CD14-positive monocyte (primary cell): ENCODE results near the gene SMAD3. TPM values are rescaled to one million over a fixed set of nuclear protein-coding genes. Genes with fewer than 3 reads are reported as not detected.
A peak's percentile ranks its signal among the peaks of the same experiment; 100 is the strongest.

Source experiments
- DNase-seq, 3 donors: peaks; one replicate each; pipeline ENCODE4 v3.0.0-alpha.2; 2011 to 2022
- H2AFZ ChIP-seq: 2 replicates; pipeline ENCODE4 v1.6.0; 2012; ENCODE audit warnings: mild to moderate bottlenecking, low read depth, low read length, inconsistent platforms; ENCODE audit not compliant: insufficient read depth, poor library complexity, severe bottlenecking
- H3K27ac ChIP-seq, 2 donors: 1 replicate in 1 of 2; 2 replicates in 1 of 2; pipeline ENCODE4 v1.5.1; 2012 to 2013; ENCODE audit warnings: low read length in 2 of 2, control low read depth in 1 of 2, inconsistent platforms in 1 of 2, low read depth in 1 of 2, mild to moderate bottlenecking in 1 of 2
- H3K27me3 ChIP-seq, 2 donors: one replicate each; pipeline versions ENCODE4 v1.6.0 to v1.6.1; 2011 to 2013; ENCODE audit warnings: low read length in 2 of 2; ENCODE audit not compliant: control insufficient read depth in 2 of 2, insufficient read depth in 2 of 2
- H3K36me3 ChIP-seq, 2 donors: replicated peaks in 1 of 2; 1 replicate in 1 of 2; 2 replicates in 1 of 2; pipeline versions ENCODE4 v1.5.1 to v1.6.1; 2012 to 2013; ENCODE audit warnings: low read length in 2 of 2, control low read depth in 1 of 2, inconsistent platforms in 1 of 2, mild to moderate bottlenecking in 1 of 2; ENCODE audit not compliant: insufficient read depth in 2 of 2, control insufficient read depth in 1 of 2
- H3K4me1 ChIP-seq, 2 donors: 1 replicate in 1 of 2; 2 replicates in 1 of 2; pipeline versions ENCODE4 v1.5.1 to v1.6.1; 2012 to 2013; ENCODE audit warnings: low read length in 2 of 2, control low read depth in 1 of 2, inconsistent platforms in 1 of 2, mild to moderate bottlenecking in 1 of 2, moderate library complexity in 1 of 2; ENCODE audit not compliant: insufficient read depth in 2 of 2, control insufficient read depth in 1 of 2
- H3K4me2 ChIP-seq: replicated peaks from 2 replicates; pipeline ENCODE3; 2012; ENCODE audit warnings: low read length, moderate library complexity, mild to moderate bottlenecking; ENCODE audit not compliant: poor library complexity, severe bottlenecking; ENCODE audit errors: extremely low read depth
- H3K4me3 ChIP-seq, 3 experiments: fragments of 200-600 bp in 1 of 3; sonication (generic) in 1 of 3; replicated peaks in 1 of 3; 1 replicate in 2 of 3; 2 replicates in 1 of 3; pipeline ENCODE4 v1.5.1; 2011 to 2013; ENCODE audit warnings: low read length in 3 of 3, mild to moderate bottlenecking in 3 of 3, control low read depth in 2 of 3, low read depth in 2 of 3, inconsistent platforms in 1 of 3, moderate library complexity in 1 of 3
- H3K79me2 ChIP-seq: 2 replicates; pipeline ENCODE4 v1.6.0; 2012; ENCODE audit warnings: mild to moderate bottlenecking, control low read depth, inconsistent platforms, low read length, moderate library complexity; ENCODE audit not compliant: insufficient read depth
- H3K9ac ChIP-seq: 2 replicates; pipeline ENCODE4 v1.6.0; 2017; ENCODE audit warnings: low read length, mild to moderate bottlenecking; ENCODE audit not compliant: insufficient read depth, poor library complexity, severe bottlenecking
- H3K9me3 ChIP-seq, 2 donors: replicated peaks in 1 of 2; 1 replicate in 1 of 2; 2 replicates in 1 of 2; pipeline versions ENCODE4 v1.5.1 to v1.6.1; 2012 to 2013; ENCODE audit warnings: low read length in 2 of 2, control low read depth in 1 of 2; ENCODE audit not compliant: control insufficient read depth in 1 of 2, insufficient read depth in 1 of 2
- H4K20me1 ChIP-seq: 2 replicates; pipeline ENCODE4 v1.6.0; 2012; ENCODE audit warnings: mild to moderate bottlenecking, low read length, control low read depth, moderate library complexity; ENCODE audit not compliant: insufficient read depth
- H3K27ac Mint-ChIP-seq, 7 donors: one replicate each; pipeline ENCODE4 v1.8.0; 2020; ENCODE audit warnings: mild to moderate bottlenecking in 7 of 7, mixed read lengths in 7 of 7, moderate library complexity in 6 of 7, inconsistent platforms in 2 of 7
- H3K27me3 Mint-ChIP-seq, 3 donors: one replicate each; pipeline ENCODE4 v1.8.0; 2021 to 2022; ENCODE audit warnings: low read depth in 3 of 3, mild to moderate bottlenecking in 3 of 3, mixed read lengths in 3 of 3, moderate library complexity in 3 of 3, inconsistent platforms in 1 of 3
- H3K36me3 Mint-ChIP-seq, 2 donors: one replicate each; pipeline ENCODE4 v1.8.0; 2020; ENCODE audit warnings: mixed read lengths in 2 of 2, inconsistent platforms in 1 of 2, mild to moderate bottlenecking in 1 of 2
- H3K4me1 Mint-ChIP-seq: one replicate; pipeline ENCODE4 v1.8.0; 2020; ENCODE audit warnings: mild to moderate bottlenecking, mixed read lengths
- H3K4me3 Mint-ChIP-seq, 2 donors: one replicate each; pipeline ENCODE4 v1.8.0; 2020; ENCODE audit warnings: mild to moderate bottlenecking in 2 of 2, mixed read lengths in 2 of 2, moderate library complexity in 1 of 2
- H3K9me3 Mint-ChIP-seq, 7 donors: one replicate each; pipeline ENCODE4 v1.8.0; 2020 to 2022; ENCODE audit warnings: mixed read lengths in 7 of 7, mild to moderate bottlenecking in 6 of 7, moderate library complexity in 6 of 7, inconsistent platforms in 2 of 7
- CTCF ChIP-seq: fragments of 200-600 bp; IDR thresholded peaks from one replicate; pipeline ENCODE4 v1.8.0; 2022; ENCODE audit warnings: antibody characterized with exemption, mild to moderate bottlenecking
- WGBS: methylation state at CpG from one replicate; pipeline ENCODE4 v1.1.5; 2013; ENCODE audit warnings: missing lambda C conversion rate; ENCODE audit not compliant: insufficient coverage; 5-methylcytosine and 5-hydroxymethylcytosine counted together
- intact Hi-C, 2 donors: fragments of 100-400 bp; cut with micrococcal nuclease; formaldehyde crosslinking; loops; one replicate each; pipeline versions ENCODE4 v1.15.0 to v1.15.1; 2023
- polyA plus RNA-seq, 3 donors: library from polyadenylated mRNA; depleted of rRNA in 1 of 3; unstranded in 2 of 3; stranded (reverse) in 1 of 3; fragments of 300-500 nt in 2 of 3; fragments of >200 nt in 1 of 3; fragmentation: Illumina TruSeq in 2 of 3; gene quantifications; 1 replicate in 2 of 3; 2 replicates in 1 of 3; pipeline ENCODE4 v1.2.3, GENCODE V29; 2012 to 2021

The SMAD3 gene
- polyA plus RNA-seq, 3 donors = 4.4 to 41.7 (median 5.4) TPM

GRCh38 chr15:67230504-67230903 lies 165.1 kb downstream of the SMAD3 start:
- Histone ChIP-seq H3K36me3 (peaks cover 45 to 94% of the 10 kb centered on the region in 2 donors), H3K9ac (no peak overlapping the region), H3K79me2 (no peaks in the 10 kb centered on the region), H2AFZ (no peak overlapping the region), H3K27me3 (no peaks in the 10 kb centered on the region), H3K27ac (no peak overlapping the region), H4K20me1 (no peaks in the 10 kb centered on the region), H3K4me2 (no peak overlapping the region), H3K4me3 (no peak overlapping the region), H3K9me3 (no peaks in the 10 kb centered on the region), H3K4me1 (peaks cover 0 to 6% of the 10 kb centered on the region in 2 donors)
- TF ChIP-seq CTCF = no peak
- no peak for DNase-seq
- H3K36me3 Mint-ChIP-seq = peaks cover 75 to 85% of the 10 kb centered on the region in 2 donors
- WGBS = 100% methylated on average over 2 of the region's 2 CpGs
- peaks cover 8% of the 10 kb centered on the region for H3K4me1 Mint-ChIP-seq
- no peak overlapping the region for H3K27ac Mint-ChIP-seq
- H3K27me3 Mint-ChIP-seq = no peaks in the 10 kb centered on the region
- intact Hi-C loops = no loop called here
- H3K9me3 Mint-ChIP-seq = no peaks in the 10 kb centered on the region
- H3K4me3 Mint-ChIP-seq = no peak overlapping the region

- Histone ChIP-seq H3K27me3 (no peaks in the 10 kb centered on the region), H3K4me1 (peaks cover 0 to 6% of the 10 kb centered on the region in 2 donors), H3K27ac (no peak overlapping the region), H3K9ac (no peak overlapping the region), H3K4me3 (no peak overlapping the region), H3K36me3 (peaks cover 49 to 87% of the 10 kb centered on the region in 2 donors), H4K20me1 (peaks cover 10% of the 10 kb centered on the region), H3K4me2 (no peak overlapping the region), H3K79me2 (peaks cover 2% of the 10 kb centered on the region), H2AFZ (no peak overlapping the region), H3K9me3 (no peaks in the 10 kb centered on the region)
- TF ChIP-seq CTCF = no peak
- Mint-ChIP-seq H3K4me3 (no peak overlapping the region), H3K27ac (peak overlapping the region in 1 of 7 donors; percentile 9), H3K9me3 (no peaks in the 10 kb centered on the region), H3K4me1 (peaks cover 8% of the 10 kb centered on the region), H3K27me3 (no peaks in the 10 kb centered on the region), H3K36me3 (peaks cover 70 to 81% of the 10 kb centered on the region in 2 donors)
- WGBS = 100% methylated on average over 1 of the region's 3 CpGs
- DNase-seq = no peak
- intact Hi-C loops = no loop called here
Observed at GRCh38 chr15:67232591-67232990, 167.2 kb downstream of the SMAD3 start.
